Fibroblast of skin of left biceps (primary cell): ENCODE results near the gene CAMSAP2.
"Not testable (repeated sequence)": the region's sequence is repeated elsewhere in the genome, so short reads cannot be mapped to it uniquely, and the experiment has no call there.

ENCODE experiments used
- DNase-seq, 2 experiments: peaks; one replicate each; pipeline ENCODE4 v3.0.0-alpha.2; 2013; ENCODE audit warnings: low read depth in 2 of 2

Gene CAMSAP2

GRCh38 chr1:200780545-200781369 lies 42.1 kb downstream of the CAMSAP2 start:
- DNase-seq = peak; percentile 30 to 49

- no peak for DNase-seq
Observed at GRCh38 chr1:200783926-200784325, 45.2 kb downstream of the CAMSAP2 start.

GRCh38 chr1:200784576-200784975 lies 45.9 kb downstream of the CAMSAP2 start:
- DNase-seq = no peak

DNA sequence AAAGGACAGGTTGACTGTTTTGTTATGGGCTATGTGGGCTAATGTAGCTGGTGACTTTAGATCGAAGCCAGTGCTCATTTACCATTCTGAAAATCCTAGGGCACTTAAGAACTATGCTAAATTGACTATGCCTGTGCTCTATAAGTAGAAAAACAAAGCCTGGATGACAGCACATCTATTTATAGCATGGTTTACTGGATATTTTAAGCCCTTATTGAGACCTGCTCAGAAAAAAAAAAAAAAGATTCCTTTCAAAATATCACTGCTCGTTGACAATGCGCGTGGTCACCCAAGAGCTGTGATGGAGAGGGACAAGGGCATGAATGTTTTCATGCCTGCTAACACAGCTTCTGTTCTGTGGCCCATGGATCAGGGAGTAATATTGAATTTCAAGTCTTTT lies 48.1 kb downstream of the CAMSAP2 start:
- no peak for DNase-seq

- no peak for DNase-seq
Observed at GRCh38 chr1:200787896-200788387, 49.2 kb downstream of the CAMSAP2 start.

DNA sequence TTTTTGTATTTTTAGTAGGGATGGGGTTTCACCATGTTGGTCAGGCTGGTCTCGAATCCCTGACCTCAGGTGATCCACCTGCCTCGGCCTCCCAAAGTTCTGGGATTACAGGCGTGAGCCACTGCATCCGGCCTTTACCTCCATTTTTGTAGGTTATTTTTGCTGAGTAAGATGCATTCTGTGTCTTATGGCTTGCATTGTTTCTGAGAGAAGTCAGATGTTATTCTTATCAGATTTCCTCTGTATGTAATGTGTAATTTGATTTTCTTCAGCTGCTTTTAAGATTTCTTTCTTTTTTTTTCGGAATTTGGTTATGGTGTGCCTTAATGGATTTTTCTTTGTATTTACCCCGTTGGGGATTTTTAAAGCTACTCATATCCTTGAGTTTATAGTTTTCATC lies 52.3 kb downstream of the CAMSAP2 start:
- not testable (repeated sequence) for DNase-seq

- DNase-seq = no peak
Observed at GRCh38 chr1:200793677-200794076, 55.0 kb downstream of the CAMSAP2 start.

GRCh38 chr1:200794506-200795065 lies 55.9 kb downstream of the CAMSAP2 start:
- no peak for DNase-seq

- DNase-seq = peak; percentile 17 to 30
Observed at GRCh38 chr1:200795156-200795555, 56.5 kb downstream of the CAMSAP2 start.

DNA sequence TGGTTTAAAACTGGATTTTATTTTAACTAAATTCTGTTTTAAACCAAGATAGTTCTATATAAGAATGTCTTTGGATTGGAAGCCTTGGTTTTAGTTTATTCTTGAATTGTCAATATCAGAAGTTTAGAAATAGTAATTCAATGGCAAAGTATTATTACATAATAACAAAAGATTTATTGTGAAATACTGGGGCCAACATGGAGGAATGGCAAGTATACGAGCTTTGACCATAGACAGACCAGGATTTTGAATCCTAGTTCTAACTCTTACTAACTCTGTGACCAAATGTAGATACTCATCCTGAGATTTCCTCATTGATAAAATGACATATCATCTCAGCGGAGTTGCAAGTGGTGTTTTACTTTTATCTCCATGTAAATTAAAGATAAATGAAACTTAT lies 63.3 kb downstream of the CAMSAP2 start:
- DNase-seq = no peak

DNA sequence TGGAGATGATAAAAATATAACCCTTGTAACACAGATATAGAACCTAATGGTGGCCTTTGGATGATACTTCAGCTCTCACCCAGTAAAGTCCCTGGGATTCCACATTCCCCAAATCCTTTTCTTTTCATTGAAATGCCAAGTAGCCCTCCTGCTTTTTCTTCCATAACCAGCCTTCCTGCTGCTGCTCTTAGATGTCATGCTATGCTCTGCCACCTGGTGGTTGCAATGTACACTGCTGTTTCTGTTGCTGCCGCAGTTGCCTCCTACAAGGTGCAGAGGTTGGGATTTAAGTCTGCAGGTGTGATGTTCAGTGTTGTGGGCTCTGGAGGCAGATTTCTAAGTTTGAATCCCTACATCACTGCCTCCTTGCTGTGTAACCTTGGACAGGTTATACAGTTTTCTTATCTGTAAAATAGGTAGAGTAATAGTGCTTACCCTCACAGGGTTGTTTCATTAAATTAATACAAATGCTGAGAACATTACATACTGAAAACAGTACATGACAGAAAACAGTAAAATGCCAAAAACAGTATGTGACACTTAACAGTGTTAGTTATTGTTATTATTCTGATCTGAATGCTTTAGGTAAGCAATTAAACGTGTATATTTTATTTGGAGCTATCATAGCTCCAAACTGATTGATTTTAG lies 64.3 kb downstream of the CAMSAP2 start:
- DNase-seq = peak; percentile 33 to 43

DNA sequence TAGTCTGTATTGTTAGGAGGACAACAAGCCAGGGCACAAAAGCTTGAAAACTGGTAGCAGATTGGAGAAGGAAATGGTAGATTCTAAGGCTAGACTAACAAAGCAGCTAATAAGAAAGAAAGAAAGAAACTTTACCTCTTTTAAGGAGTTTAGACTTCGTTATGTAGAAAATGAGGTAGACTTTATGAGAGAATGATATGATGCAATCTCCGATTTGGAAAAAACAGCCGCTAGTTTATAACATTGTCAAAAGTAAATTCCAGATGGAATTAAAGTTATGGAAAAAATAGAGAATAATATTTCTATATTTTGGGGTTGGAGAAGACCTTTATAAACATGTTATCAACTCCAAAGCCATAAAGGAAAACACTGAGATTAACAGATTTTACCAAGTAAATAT lies 67.0 kb downstream of the CAMSAP2 start:
- DNase-seq = no peak

GRCh38 chr1:200808846-200809245 lies 70.2 kb downstream of the CAMSAP2 start:
- DNase-seq = no peak

DNA sequence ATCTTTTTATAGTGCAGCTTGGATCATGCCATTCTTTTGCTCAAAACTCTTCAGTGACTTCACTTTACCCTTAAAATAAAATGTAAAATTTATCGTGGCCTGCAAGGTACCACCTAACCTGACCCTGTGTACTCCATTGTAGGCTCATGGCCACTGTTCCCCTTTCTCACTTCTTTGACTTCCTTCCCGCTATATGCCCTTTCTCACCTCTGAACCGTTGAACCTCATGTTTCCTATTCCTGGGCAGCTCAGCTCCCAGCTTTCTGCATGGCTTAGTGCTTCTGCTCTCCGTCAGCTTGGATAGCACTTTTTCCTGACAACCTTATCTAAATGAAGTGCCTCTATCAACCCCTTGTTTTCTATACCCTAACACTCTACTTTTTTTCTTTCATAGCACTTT lies 73.0 kb downstream of the CAMSAP2 start:
- DNase-seq = no peak

GRCh38 chr1:200816624-200817224 lies 78.0 kb downstream of the CAMSAP2 start:
- not testable (repeated sequence) for DNase-seq

DNA sequence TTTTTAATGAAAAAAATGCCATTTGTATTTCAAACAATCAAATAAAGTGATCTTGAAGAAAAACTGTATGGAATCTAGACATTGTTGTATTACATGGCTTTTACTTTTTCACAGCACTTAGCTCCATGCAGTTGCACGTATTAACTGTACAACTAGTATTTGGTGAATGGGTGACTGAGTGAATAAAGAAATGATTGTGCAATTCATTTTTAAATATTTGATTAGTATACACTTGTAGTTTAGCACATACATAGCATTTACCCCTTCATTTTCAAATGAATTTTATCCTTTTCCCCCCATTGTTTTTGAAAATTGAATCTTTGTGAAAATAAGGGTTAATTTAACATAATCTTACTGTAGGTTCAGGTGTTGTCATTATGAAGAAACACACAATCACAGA lies 79.6 kb downstream of the CAMSAP2 start:
- DNase-seq = no peak

DNA sequence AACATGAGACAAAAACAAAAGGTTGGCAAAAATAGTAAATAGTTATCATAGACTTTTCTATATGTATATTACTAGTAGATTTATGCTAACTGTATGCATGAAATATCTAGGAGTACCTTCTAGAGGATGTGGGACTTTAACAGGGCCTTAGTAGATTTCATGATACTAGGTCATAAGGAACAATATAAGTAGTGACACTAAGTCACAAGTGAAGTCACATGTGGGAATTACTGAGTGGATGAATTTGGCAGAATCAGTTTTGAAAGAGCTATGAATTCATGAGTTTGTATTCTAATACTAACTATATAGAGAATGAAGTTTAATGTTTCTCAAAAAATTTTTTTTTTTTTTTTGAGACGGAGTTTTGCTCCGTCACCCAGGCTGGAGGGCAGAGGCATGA lies 81.0 kb downstream of the CAMSAP2 start:
- DNase-seq = no peak

DNA sequence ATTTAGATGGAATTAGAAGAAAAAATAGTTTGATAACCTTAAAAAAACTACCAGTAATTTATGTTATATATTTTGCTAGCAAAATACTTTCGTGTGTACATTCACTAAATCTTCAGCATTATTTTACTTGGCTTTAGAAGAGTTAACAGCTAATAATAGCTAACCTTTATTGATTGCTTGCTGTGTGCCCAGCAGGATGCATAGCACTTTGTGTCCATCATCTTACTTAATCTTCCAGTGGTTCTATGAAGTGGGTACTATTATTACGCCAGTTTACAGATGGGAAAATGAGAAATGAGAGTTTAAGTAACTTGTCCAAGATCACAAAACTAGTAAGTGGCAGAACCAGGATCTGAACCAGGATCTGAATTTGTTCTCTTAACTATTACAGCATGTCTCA lies 92.4 kb downstream of the CAMSAP2 start:
- no peak for DNase-seq

GRCh38 chr1:200834383-200834782 lies 95.7 kb downstream of the CAMSAP2 start:
- DNase-seq = no peak

- no peak for DNase-seq
Observed at GRCh38 chr1:200836213-200836612, 97.5 kb downstream of the CAMSAP2 start.

DNA sequence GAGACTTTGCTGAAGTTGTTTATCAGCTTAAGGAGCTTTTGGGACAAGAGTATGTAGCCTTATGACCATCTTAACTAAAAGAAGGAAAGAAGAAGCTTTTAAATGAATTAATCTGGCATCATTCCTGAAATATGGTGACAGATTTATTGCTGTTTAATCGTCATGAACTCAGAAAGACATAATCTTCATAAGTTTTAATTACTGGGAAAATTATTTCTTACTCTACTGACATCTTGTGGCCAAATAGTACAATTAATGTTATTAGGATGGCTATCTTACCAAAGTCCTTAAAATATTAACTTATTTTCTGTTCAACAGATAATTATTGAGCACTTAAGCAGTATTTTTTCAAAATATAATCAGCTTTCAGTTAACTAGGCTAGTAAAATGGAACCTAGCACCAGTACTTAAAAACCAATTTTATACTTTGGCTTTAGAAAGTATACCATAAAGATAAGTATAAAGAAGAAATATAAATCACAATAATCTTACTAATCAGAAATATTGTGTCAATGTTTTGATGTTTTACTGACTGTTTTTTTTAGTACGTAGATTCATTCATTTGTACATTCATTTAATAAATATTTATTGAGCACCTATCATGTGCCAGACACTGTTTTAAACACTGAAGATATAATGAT lies 99.4 kb downstream of the CAMSAP2 start:
- DNase-seq = peak; percentile 8 to 9
